Neutrophil (primary cell): Measurements from ENCODE around the gene NOC2L.
"Not testable (repeated sequence)": the region's sequence is repeated elsewhere in the genome, so short reads cannot be mapped to it uniquely, and the experiment has no call there.

Experiments
- H3K27ac ChIP-seq: fragments of 200-600 bp; sonication (generic); 2 replicates; pipeline ENCODE4 v1.5.1; 2016; ENCODE audit warnings: mild to moderate bottlenecking, moderate library complexity
- H3K27me3 ChIP-seq: fragments of 200-600 bp; sonication (generic); 2 replicates; pipeline ENCODE4 v1.6.0; 2016; ENCODE audit warnings: mild to moderate bottlenecking
- H3K36me3 ChIP-seq: fragments of 200-600 bp; sonication (generic); 2 replicates; pipeline ENCODE4 v1.5.1; 2017
- H3K4me1 ChIP-seq, 2 experiments: fragments of 200-600 bp in 1 of 2; sonication (generic) in 1 of 2; 1 replicate in 1 of 2; 2 replicates in 1 of 2; pipeline versions ENCODE4 v1.5.1 to v1.6.1; 2013 to 2016; ENCODE audit warnings: low read depth in 1 of 2, low read length in 1 of 2, mild to moderate bottlenecking in 1 of 2, moderate library complexity in 1 of 2; ENCODE audit not compliant: control insufficient read depth in 1 of 2, insufficient read depth in 1 of 2
- H3K4me3 ChIP-seq, 2 experiments: fragments of 200-600 bp in 1 of 2; sonication (generic) in 1 of 2; 1 replicate in 1 of 2; 2 replicates in 1 of 2; pipeline ENCODE4 v1.5.1; 2013 to 2016; ENCODE audit warnings: low read depth in 1 of 2, low read length in 1 of 2, mild to moderate bottlenecking in 1 of 2, moderate library complexity in 1 of 2
- H3K9me3 ChIP-seq: fragments of 200-600 bp; sonication (generic); 2 replicates; pipeline ENCODE4 v1.5.1; 2016
- CTCF ChIP-seq: fragments of 200-600 bp; sonication (generic); IDR thresholded peaks from 2 replicates; pipeline ENCODE4 v1.5.1; 2016; ENCODE audit warnings: antibody characterized with exemption

The NOC2L gene

GRCh38 chr1:995665-996633 lies 36.9 kb upstream of the NOC2L start:
- Histone ChIP-seq H3K4me3 (no peak overlapping the region), H3K4me1 (peaks cover 16 to 29% of the 10 kb centered on the region in 2 experiments), H3K9me3 (no peaks in the 10 kb centered on the region), H3K36me3 (no peaks in the 10 kb centered on the region), H3K27me3 (peaks cover 98% of the 10 kb centered on the region), H3K27ac (no peak overlapping the region)
- TF ChIP-seq CTCF: no peak

GRCh38 chr1:994546-994945 lies 35.5 kb upstream of the NOC2L start:
- Histone ChIP-seq H3K27me3 (peaks cover 97% of the 10 kb centered on the region), H3K4me1 (peaks cover 8 to 15% of the 10 kb centered on the region in 2 experiments)
- H3K9me3 ChIP-seq, H3K36me3 ChIP-seq, H3K27ac ChIP-seq, H3K4me3 ChIP-seq: not testable (repeated sequence)

- H3K36me3 ChIP-seq: no peaks in the 10 kb centered on the region
- peaks cover 97% of the 10 kb centered on the region for H3K27me3 ChIP-seq
- H3K4me3 ChIP-seq: no peak overlapping the region
- H3K27ac ChIP-seq: no peak overlapping the region
- H3K4me1 ChIP-seq: peaks cover 0 to 4% of the 10 kb centered on the region in 2 experiments
- no peaks in the 10 kb centered on the region for H3K9me3 ChIP-seq
- TF ChIP-seq CTCF: no peak
Measured at GRCh38 chr1:993379-993995, 34.4 kb upstream of the NOC2L start.

GRCh38 chr1:992362-992761 lies 33.3 kb upstream of the NOC2L start:
- Histone ChIP-seq H3K27me3 (peaks cover 97% of the 10 kb centered on the region), H3K4me1 (no peaks in the 10 kb centered on the region), H3K36me3 (no peaks in the 10 kb centered on the region), H3K9me3 (no peaks in the 10 kb centered on the region), H3K27ac (no peak overlapping the region), H3K4me3 (no peak overlapping the region)
- TF ChIP-seq CTCF: no peak

- no peak for TF ChIP-seq CTCF
- Histone ChIP-seq H3K36me3 (no peaks in the 10 kb centered on the region), H3K9me3 (no peaks in the 10 kb centered on the region), H3K4me3 (no peak overlapping the region), H3K27ac (no peak overlapping the region), H3K4me1 (no peaks in the 10 kb centered on the region), H3K27me3 (peaks cover 96% of the 10 kb centered on the region)
Measured at GRCh38 chr1:991895-992294, 32.8 kb upstream of the NOC2L start.

- not testable (repeated sequence) for H3K36me3 ChIP-seq, H3K9me3 ChIP-seq, H3K4me3 ChIP-seq, H3K27ac ChIP-seq, H3K4me1 ChIP-seq
- H3K27me3 ChIP-seq: peaks cover 96% of the 10 kb centered on the region
Measured at GRCh38 chr1:991275-991674, 32.2 kb upstream of the NOC2L start.

GRCh38 chr1:988061-988460 lies 29.0 kb upstream of the NOC2L start:
- H3K27ac ChIP-seq, H3K4me3 ChIP-seq, H3K36me3 ChIP-seq, H3K9me3 ChIP-seq, H3K4me1 ChIP-seq: not testable (repeated sequence)
- peaks cover 95% of the 10 kb centered on the region for H3K27me3 ChIP-seq
